ENCODE results near the gene ABCA6. TPM values are rescaled to one million over a fixed set of nuclear protein-coding genes. Genes with fewer than 3 reads are reported as not detected.

ABCA6 gene
- total RNA-seq, 3 donors from 2014 or later (not counting 1 experiment from before 2014, with no cell fraction given): 0.45 to 1.6 (median 0.75) TPM

- ATAC-seq: no peak
- peaks cover 56 to 67% of the 10 kb centered on the region in 2 donors for H3K4me1 Mint-ChIP-seq
- Histone ChIP-seq H3K27me3 (ENCODE audit: control insufficient read depth, insufficient read depth, low read length) (no peaks in the 10 kb centered on the region), H3K27ac (ENCODE audit: low read length) (no peak overlapping the region), H3K9me3 (ENCODE audit: control insufficient read depth, insufficient read depth, low read length) (peaks cover 3% of the 10 kb centered on the region), H3K4me3 (ENCODE audit: low read length) (no peak overlapping the region), H3K36me3 (ENCODE audit: control insufficient read depth, insufficient read depth, low read length) (no peaks in the 10 kb centered on the region), H3K4me1 (ENCODE audit: control insufficient read depth, insufficient read depth, low read length) (peaks cover 15% of the 10 kb centered on the region)
- peaks cover 2 to 4% of the 10 kb centered on the region in 2 donors for H3K9me3 Mint-ChIP-seq
- peaks cover 15% of the 10 kb centered on the region for H3K36me3 Mint-ChIP-seq
- no peak overlapping the region for H3K4me3 Mint-ChIP-seq
- 92% methylated on average over 4 of the region's 4 CpGs for WGBS (ENCODE audit: insufficient coverage)
- peak overlapping the region; percentile 38 to 72 for H3K27ac Mint-ChIP-seq
- TF ChIP-seq, protein P1, sequence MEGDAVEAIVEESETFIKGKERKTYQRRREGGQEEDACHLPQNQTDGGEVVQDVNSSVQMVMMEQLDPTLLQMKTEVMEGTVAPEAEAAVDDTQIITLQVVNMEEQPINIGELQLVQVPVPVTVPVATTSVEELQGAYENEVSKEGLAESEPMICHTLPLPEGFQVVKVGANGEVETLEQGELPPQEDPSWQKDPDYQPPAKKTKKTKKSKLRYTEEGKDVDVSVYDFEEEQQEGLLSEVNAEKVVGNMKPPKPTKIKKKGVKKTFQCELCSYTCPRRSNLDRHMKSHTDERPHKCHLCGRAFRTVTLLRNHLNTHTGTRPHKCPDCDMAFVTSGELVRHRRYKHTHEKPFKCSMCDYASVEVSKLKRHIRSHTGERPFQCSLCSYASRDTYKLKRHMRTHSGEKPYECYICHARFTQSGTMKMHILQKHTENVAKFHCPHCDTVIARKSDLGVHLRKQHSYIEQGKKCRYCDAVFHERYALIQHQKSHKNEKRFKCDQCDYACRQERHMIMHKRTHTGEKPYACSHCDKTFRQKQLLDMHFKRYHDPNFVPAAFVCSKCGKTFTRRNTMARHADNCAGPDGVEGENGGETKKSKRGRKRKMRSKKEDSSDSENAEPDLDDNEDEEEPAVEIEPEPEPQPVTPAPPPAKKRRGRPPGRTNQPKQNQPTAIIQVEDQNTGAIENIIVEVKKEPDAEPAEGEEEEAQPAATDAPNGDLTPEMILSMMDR (IDR thresholded peaks at IDR 0.05): no peak
- intact Hi-C loops (cut with micrococcal nuclease): no loop called here
- no peak for DNase-seq
- no peaks in the 10 kb centered on the region for H3K27me3 Mint-ChIP-seq (ENCODE audit: low read depth in 2 of 2)
These were observed 74.2 kb downstream of the ABCA6 start for GRCh38 chr17:69067274-69068047.

DNA sequence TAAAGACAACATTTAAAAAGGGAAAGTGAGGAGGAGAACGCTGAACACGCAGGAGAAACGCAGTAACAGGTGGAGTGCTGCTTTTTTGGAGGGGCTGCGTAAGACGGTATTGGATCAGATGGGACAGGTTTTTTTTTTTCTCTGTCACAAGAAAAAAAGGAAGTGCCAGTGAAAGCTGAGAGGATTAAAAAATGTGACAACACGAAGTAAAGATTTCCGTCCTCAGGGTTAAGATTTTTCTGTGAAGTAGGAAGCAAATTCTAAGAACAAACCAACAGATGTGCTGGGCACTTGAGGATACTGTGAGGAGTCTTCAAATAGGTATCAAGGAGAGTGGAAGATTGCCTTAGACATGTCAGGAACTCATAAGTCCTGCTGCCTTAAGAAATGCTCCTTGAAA, 75.2 kb downstream of the ABCA6 start:
- H3K4me3 ChIP-seq (ENCODE audit: low read length): no peak overlapping the region

GRCh38 chr17:69065113-69065512, 76.6 kb downstream of the ABCA6 start:
- Histone ChIP-seq H3K27me3 (ENCODE audit: control insufficient read depth, insufficient read depth, low read length) (no peaks in the 10 kb centered on the region), H3K4me3 (ENCODE audit: low read length) (no peak overlapping the region), H3K36me3 (ENCODE audit: control insufficient read depth, insufficient read depth, low read length) (no peaks in the 10 kb centered on the region), H3K27ac (ENCODE audit: low read length) (no peak overlapping the region), H3K4me1 (ENCODE audit: control insufficient read depth, insufficient read depth, low read length) (peaks cover 2% of the 10 kb centered on the region), H3K9me3 (ENCODE audit: control insufficient read depth, insufficient read depth, low read length) (no peaks in the 10 kb centered on the region)
- Mint-ChIP-seq H3K27ac (peak overlapping the region in 1 of 2 donors; percentile 66), H3K4me3 (no peak overlapping the region), H3K4me1 (peaks cover 38 to 49% of the 10 kb centered on the region in 2 donors), H3K36me3 (no peaks in the 10 kb centered on the region), H3K27me3 (ENCODE audit: low read depth in 2 of 2) (no peaks in the 10 kb centered on the region), H3K9me3 (no peaks in the 10 kb centered on the region)
- TF ChIP-seq, protein P1 (IDR thresholded peaks at IDR 0.05): no peak
- intact Hi-C loops (cut with micrococcal nuclease): no loop called here
- ATAC-seq (no peak), DNase-seq (no peak)

More for the DNA sequence above, 75.2 kb downstream of the ABCA6 start:
- Mint-ChIP-seq H3K36me3 (peaks cover 5% of the 10 kb centered on the region), H3K27me3 (ENCODE audit: low read depth in 2 of 2) (no peaks in the 10 kb centered on the region), H3K4me1 (peaks cover 50 to 60% of the 10 kb centered on the region in 2 donors), H3K9me3 (peaks cover 0 to 2% of the 10 kb centered on the region in 2 donors), H3K4me3 (peak overlapping the region; percentile 60), H3K27ac (peak overlapping the region; percentile 37 to 66)
- no peak overlapping the region for H3K27ac ChIP-seq (ENCODE audit: low read length)
- H3K27me3 ChIP-seq (ENCODE audit: control insufficient read depth, insufficient read depth, low read length): no peaks in the 10 kb centered on the region
- 20% methylated on average over 7 of the region's 7 CpGs for WGBS (ENCODE audit: insufficient coverage)
- no peaks in the 10 kb centered on the region for H3K36me3 ChIP-seq (ENCODE audit: control insufficient read depth, insufficient read depth, low read length)
- peaks cover 3% of the 10 kb centered on the region for H3K9me3 ChIP-seq (ENCODE audit: control insufficient read depth, insufficient read depth, low read length)
- DNase-seq: no peak
- ATAC-seq: no peak
- H3K4me1 ChIP-seq (ENCODE audit: control insufficient read depth, insufficient read depth, low read length): peaks cover 15% of the 10 kb centered on the region
- TF ChIP-seq, protein P1 (IDR thresholded peaks at IDR 0.05): no peak
- intact Hi-C loops (cut with micrococcal nuclease): no loop called here

Measured in natural killer cell (primary cell).